B cell (primary cell): ENCODE data around the gene PDE11A. TPM values are rescaled to one million over a fixed set of nuclear protein-coding genes. Genes with fewer than 3 reads are reported as not detected.

Source experiments
- ATAC-seq: fragments of 200-7000 bp; cut with Tn5 transposase; one replicate; pipeline ENCODE4 v1.10.0; 2021; ENCODE audit warnings: low read depth, mild to moderate bottlenecking, moderate number of reproducible peaks, moderate library complexity
- CTCF ChIA-PET: fragments of 350-600 bp; sonication (Branson Sonifier 250); formaldehyde crosslinking; loops from one replicate; lab custom pipeline; 2021; ENCODE audit warnings: antibody characterized with exemption, inconsistent platforms; lab: Charles Lee
- POLR2A ChIA-PET: fragments of 350-600 bp; sonication (Branson Sonifier 250); formaldehyde crosslinking; loops from one replicate; lab custom pipeline; 2021; ENCODE audit warnings: antibody characterized with exemption; lab: Charles Lee
- DNase-seq: peaks from one replicate; pipeline ENCODE4 v3.0.0; 2013
- H2AFZ ChIP-seq: 2 replicates; pipeline ENCODE4 v1.6.1; 2012; ENCODE audit warnings: mild to moderate bottlenecking, low read depth, low read length; ENCODE audit not compliant: insufficient read depth, poor library complexity, severe bottlenecking
- H3K27ac ChIP-seq, 2 donors: 1 replicate in 1 of 2; 2 replicates in 1 of 2; pipeline ENCODE4 v1.5.1; 2012 to 2013; ENCODE audit warnings: low read length in 2 of 2, mild to moderate bottlenecking in 2 of 2, moderate library complexity in 1 of 2
- H3K27me3 ChIP-seq, 4 experiments: fragments of 200-600 bp in 1 of 4; sonication (generic) in 1 of 4; replicated peaks in 1 of 4; 1 replicate in 2 of 4; 2 replicates in 2 of 4; pipeline versions ENCODE4 v1.6.1 to v1.7.0; 2013 to 2016; ENCODE audit warnings: low read length in 3 of 4, mild to moderate bottlenecking in 2 of 4, mixed read lengths in 1 of 4, moderate library complexity in 1 of 4; ENCODE audit not compliant: insufficient read depth in 4 of 4, control insufficient read depth in 3 of 4; ENCODE audit errors: control extremely low read depth in 1 of 4
- H3K36me3 ChIP-seq, 2 experiments: replicated peaks in 1 of 2; 1 replicate in 1 of 2; 2 replicates in 1 of 2; pipeline versions ENCODE4 v1.6.1 to v1.7.1; 2013; ENCODE audit warnings: low read length in 1 of 2; ENCODE audit not compliant: insufficient read depth in 2 of 2, control insufficient read depth in 1 of 2; ENCODE audit errors: control extremely low read depth in 1 of 2, extremely low read depth in 1 of 2
- H3K4me1 ChIP-seq, 2 donors: fragments of 200-600 bp in 1 of 2; sonication (generic) in 1 of 2; 1 replicate in 1 of 2; 2 replicates in 1 of 2; pipeline versions ENCODE4 v1.5.1 to v1.6.1; 2013 to 2017; ENCODE audit warnings: low read length in 2 of 2; ENCODE audit not compliant: control insufficient read depth in 2 of 2, insufficient read depth in 2 of 2
- H3K4me2 ChIP-seq: replicated peaks from 2 replicates; pipeline ENCODE3; 2012; ENCODE audit warnings: mild to moderate bottlenecking, low read depth, low read length; ENCODE audit not compliant: poor library complexity, severe bottlenecking
- H3K4me3 ChIP-seq, 5 experiments: fragments of 200-600 bp in 1 of 5; sonication (generic) in 1 of 5; 1 replicate in 3 of 5; 2 replicates in 2 of 5; pipeline versions ENCODE4 v1.5.1 to v1.7.0; 2011 to 2016; ENCODE audit warnings: low read length in 4 of 5, mild to moderate bottlenecking in 4 of 5, low read depth in 2 of 5, control low read depth in 1 of 5, moderate library complexity in 1 of 5; ENCODE audit not compliant: insufficient read depth in 1 of 5; ENCODE audit errors: control extremely low read depth in 1 of 5, extremely low read depth in 1 of 5
- H3K79me2 ChIP-seq: fragments of 200-600 bp; sonication (generic); one replicate; pipeline ENCODE4 v1.6.0; 2016; ENCODE audit warnings: low read length; ENCODE audit not compliant: control insufficient read depth, insufficient read depth
- H3K9ac ChIP-seq: fragments of 200-600 bp; sonication (generic); 2 replicates; pipeline ENCODE4 v1.6.1; 2017; ENCODE audit warnings: mild to moderate bottlenecking, low read length, moderate library complexity
- H3K9me3 ChIP-seq, 3 donors: one replicate each; pipeline versions ENCODE4 v1.6.1 to v1.7.1; 2013; ENCODE audit warnings: low read length in 2 of 3; ENCODE audit not compliant: control insufficient read depth in 2 of 3, insufficient read depth in 1 of 3; ENCODE audit errors: control extremely low read depth in 1 of 3
- H4K20me1 ChIP-seq: 2 replicates; pipeline ENCODE4 v1.6.0; 2012; ENCODE audit warnings: mild to moderate bottlenecking, low read length; ENCODE audit not compliant: insufficient read depth, control insufficient read depth, poor library complexity, severe bottlenecking
- H3K27ac Mint-ChIP-seq: one replicate; pipeline ENCODE4 v1.8.0; 2021; ENCODE audit warnings: mixed read lengths
- H3K27me3 Mint-ChIP-seq: one replicate; pipeline ENCODE4 v1.8.0; 2021; ENCODE audit warnings: mixed read lengths
- H3K4me1 Mint-ChIP-seq: one replicate; pipeline ENCODE4 v1.8.0; 2021; ENCODE audit warnings: mixed read lengths
- H3K4me3 Mint-ChIP-seq: one replicate; pipeline ENCODE4 v1.8.0; 2021; ENCODE audit warnings: mixed read lengths
- H3K9me3 Mint-ChIP-seq: one replicate; pipeline ENCODE4 v1.8.0; 2022; ENCODE audit warnings: mixed read lengths; ENCODE audit not compliant: insufficient read depth
- CTCF ChIP-seq: fragments of 200-600 bp; IDR thresholded peaks from one replicate; pipeline ENCODE4 v1.8.0; 2022; ENCODE audit warnings: antibody characterized with exemption, mild to moderate bottlenecking
- EZH2 ChIP-seq: IDR thresholded peaks from 2 replicates; pipeline ENCODE4 v1.6.1; 2012; ENCODE audit warnings: borderline replicate concordance, low read depth, mild to moderate bottlenecking, moderate library complexity, low read length; ENCODE audit not compliant: insufficient read depth, poor library complexity, severe bottlenecking
- intact Hi-C: fragments of 100-400 bp; cut with micrococcal nuclease; formaldehyde crosslinking; loops from one replicate; pipeline ENCODE4 v1.10.0; 2022
- polyA plus RNA-seq: library from polyadenylated mRNA; depleted of rRNA; stranded (reverse); fragments of >200 nt; gene quantifications from 2 replicates; pipeline ENCODE4 v1.2.3, GENCODE V29; 2012
- total RNA-seq, 2 donors: library from RNA; stranded (reverse); fragments of 120-200 nt in 1 of 2; gene quantifications; 1 replicate in 1 of 2; 2 replicates in 1 of 2; pipeline versions ENCODE4 v1.2.3 to v1.2.4, GENCODE V29; 2013 to 2022

Gene PDE11A
- total and polyA plus RNA-seq, 2 donors (not counting 1 experiment from before 2014, with no cell fraction given), result 0.25 TPM; not detected in 1

GRCh38 chr2:177783091-177783490 lies 289.5 kb downstream of the PDE11A start:
- TF ChIP-seq EZH2, result no peak
- TF ChIP-seq CTCF, result no peak
- Histone ChIP-seq H3K4me3 (no peak overlapping the region), H3K27me3 (peaks cover 0 to 2% (median 0%) of the 10 kb centered on the region in 4 experiments), H3K4me1 (no peaks in the 10 kb centered on the region), H3K27ac (no peak overlapping the region), H3K36me3 (no peaks in the 10 kb centered on the region), H4K20me1 (no peaks in the 10 kb centered on the region), H3K9me3 (no peaks in the 10 kb centered on the region), H2AFZ (no peak overlapping the region), H3K9ac (no peak overlapping the region), H3K4me2 (no peak overlapping the region), H3K79me2 (no peaks in the 10 kb centered on the region)
- intact Hi-C loops, result no loop called here
- Mint-ChIP-seq H3K27ac (no peak overlapping the region), H3K4me3 (no peak overlapping the region), H3K9me3 (peaks cover 4% of the 10 kb centered on the region), H3K27me3 (peaks cover 9% of the 10 kb centered on the region), H3K4me1 (peaks cover 3% of the 10 kb centered on the region)
- ATAC-seq (no peak), DNase-seq (no peak)
- ChIA-PET CTCF (interaction anchor here (2.6 kb wide), 1 partner anchor 10 kb away, joined by 8 read pairs; no protein-coding TSS in a partner anchor), POLR2A (no interaction called here)

- no peaks in the 10 kb centered on the region for H3K4me1 ChIP-seq
- H3K27me3 Mint-ChIP-seq, result peaks cover 9% of the 10 kb centered on the region
- H3K4me3 Mint-ChIP-seq, result no peak overlapping the region
- H3K4me1 Mint-ChIP-seq, result peaks cover 3% of the 10 kb centered on the region
- H3K9me3 Mint-ChIP-seq, result peaks cover 4% of the 10 kb centered on the region
- no peak overlapping the region for H3K4me2 ChIP-seq
- H3K27me3 ChIP-seq, result peaks cover 0 to 3% (median 0%) of the 10 kb centered on the region in 4 experiments
- H3K79me2 ChIP-seq, result no peaks in the 10 kb centered on the region
- intact Hi-C loops, result no loop called here
- ChIA-PET CTCF (interaction anchor here (2.6 kb wide), 1 partner anchor 9 kb away, joined by 8 read pairs; no protein-coding TSS in a partner anchor), POLR2A (no interaction called here)
- TF ChIP-seq CTCF (peak; percentile 11), EZH2 (no peak)
- H3K36me3 ChIP-seq, result no peaks in the 10 kb centered on the region
- no peak overlapping the region for H3K27ac Mint-ChIP-seq
- H2AFZ ChIP-seq, result no peak overlapping the region
- no peak for DNase-seq
- no peak overlapping the region for H3K27ac ChIP-seq
- no peak for ATAC-seq
- no peak overlapping the region for H3K4me3 ChIP-seq
- H3K9me3 ChIP-seq, result no peaks in the 10 kb centered on the region
- H3K9ac ChIP-seq, result no peak overlapping the region
- no peaks in the 10 kb centered on the region for H4K20me1 ChIP-seq
These were observed 290.0 kb downstream of the PDE11A start for GRCh38 chr2:177782613-177783012.
